Activated T-cell treated with anti-CD3 and anti-CD28 coated beads, Interleukin-2, amount 50 U/mL, for 24 hours (primary cell): ENCODE data around the gene GPR152.
"Not testable (repeated sequence)": the region's sequence is repeated elsewhere in the genome, so short reads cannot be mapped to it uniquely, and the experiment has no call there.

Source experiments
- DNase-seq: peaks from one replicate; pipeline ENCODE4 v3.0.0-alpha.2; 2020
- H3K27ac Mint-ChIP-seq: 2 replicates; pipeline ENCODE4 v1.8.0; 2020; ENCODE audit warnings: mild to moderate bottlenecking, mixed read lengths
- H3K27me3 Mint-ChIP-seq: 2 replicates; pipeline ENCODE4 v1.8.0; 2020; ENCODE audit warnings: mixed read lengths
- H3K36me3 Mint-ChIP-seq: 2 replicates; pipeline ENCODE4 v1.8.0; 2020; ENCODE audit warnings: low read depth, mixed read lengths
- H3K4me1 Mint-ChIP-seq: 2 replicates; pipeline ENCODE4 v1.8.0; 2020; ENCODE audit warnings: low read depth, mixed read lengths
- H3K4me3 Mint-ChIP-seq: 2 replicates; pipeline ENCODE4 v1.8.0; 2020; ENCODE audit warnings: mild to moderate bottlenecking, moderate library complexity, mixed read lengths
- H3K9me3 Mint-ChIP-seq: 2 replicates; pipeline ENCODE4 v1.8.0; 2020; ENCODE audit warnings: mixed read lengths

Gene GPR152

GRCh38 chr11:67482275-67482826 lies 29.8 kb upstream of the GPR152 start:
- H3K4me1 Mint-ChIP-seq: peaks cover 46% of the 10 kb centered on the region
- no peaks in the 10 kb centered on the region for H3K27me3 Mint-ChIP-seq
- H3K36me3 Mint-ChIP-seq: peaks cover 40% of the 10 kb centered on the region
- H3K9me3 Mint-ChIP-seq: no peaks in the 10 kb centered on the region
- no peak for DNase-seq
- H3K4me3 Mint-ChIP-seq: peak overlapping the region; percentile 85
- peak overlapping the region; percentile 99 for H3K27ac Mint-ChIP-seq

- H3K4me3 Mint-ChIP-seq, H3K27ac Mint-ChIP-seq, H3K36me3 Mint-ChIP-seq, H3K4me1 Mint-ChIP-seq, H3K9me3 Mint-ChIP-seq, DNase-seq, H3K27me3 Mint-ChIP-seq: not testable (repeated sequence)
These were observed 25.0 kb upstream of the GPR152 start for GRCh38 chr11:67477344-67478050.

GRCh38 chr11:67476692-67477091 lies 24.2 kb upstream of the GPR152 start:
- not testable (repeated sequence) for DNase-seq, H3K36me3 Mint-ChIP-seq, H3K9me3 Mint-ChIP-seq, H3K27me3 Mint-ChIP-seq, H3K4me1 Mint-ChIP-seq, H3K27ac Mint-ChIP-seq, H3K4me3 Mint-ChIP-seq

GRCh38 chr11:67472882-67473281 lies 20.4 kb upstream of the GPR152 start:
- Mint-ChIP-seq H3K4me3 (no peak overlapping the region), H3K36me3 (peaks cover 5% of the 10 kb centered on the region), H3K4me1 (peaks cover 13% of the 10 kb centered on the region), H3K27me3 (no peaks in the 10 kb centered on the region), H3K9me3 (no peaks in the 10 kb centered on the region), H3K27ac (no peak overlapping the region)
- no peak for DNase-seq

GRCh38 chr11:67470337-67471002 lies 17.9 kb upstream of the GPR152 start:
- H3K27me3 Mint-ChIP-seq: no peaks in the 10 kb centered on the region
- H3K9me3 Mint-ChIP-seq: no peaks in the 10 kb centered on the region
- H3K27ac Mint-ChIP-seq: peak overlapping the region; percentile 12
- no peak for DNase-seq
- H3K4me3 Mint-ChIP-seq: no peak overlapping the region
- H3K4me1 Mint-ChIP-seq: peaks cover 32% of the 10 kb centered on the region
- peaks cover 13% of the 10 kb centered on the region for H3K36me3 Mint-ChIP-seq

- H3K9me3 Mint-ChIP-seq: no peaks in the 10 kb centered on the region
- H3K27me3 Mint-ChIP-seq: no peaks in the 10 kb centered on the region
- H3K36me3 Mint-ChIP-seq: peaks cover 20% of the 10 kb centered on the region
- H3K4me1 Mint-ChIP-seq: peaks cover 36% of the 10 kb centered on the region
- H3K27ac Mint-ChIP-seq: peak overlapping the region; percentile 90
- no peak for DNase-seq
- H3K4me3 Mint-ChIP-seq: peak overlapping the region; percentile 78
These were observed 16.9 kb upstream of the GPR152 start for GRCh38 chr11:67469508-67469811.

GRCh38 chr11:67468759-67469507 lies 16.4 kb upstream of the GPR152 start, which contains the start of gene TMEM134:
TMEM134 (minus strand) TSS chr11:67469251; CDS start chr11:67469192, 59 bp downstream.
- Mint-ChIP-seq H3K9me3 (no peaks in the 10 kb centered on the region), H3K4me3 (peak within 1 kb of the TSS; percentile 91), H3K27ac (peak within 1 kb of the TSS; percentile 94), H3K36me3 (peaks cover 20% of the 10 kb centered on the region), H3K4me1 (peaks cover 40% of the 10 kb centered on the region), H3K27me3 (no peaks in the 10 kb centered on the region)
- DNase-seq: peak; percentile 95

GRCh38 chr11:67468456-67468758 lies 15.9 kb upstream of the GPR152 start:
- Mint-ChIP-seq H3K4me1 (peaks cover 40% of the 10 kb centered on the region), H3K27ac (peak overlapping the region; percentile 94), H3K27me3 (no peaks in the 10 kb centered on the region), H3K36me3 (peaks cover 20% of the 10 kb centered on the region), H3K4me3 (peak overlapping the region; percentile 91), H3K9me3 (no peaks in the 10 kb centered on the region)
- no peak for DNase-seq

- Mint-ChIP-seq H3K27me3 (no peaks in the 10 kb centered on the region), H3K27ac (peak overlapping the region; percentile 94), H3K4me1 (peaks cover 40% of the 10 kb centered on the region), H3K36me3 (peaks cover 20% of the 10 kb centered on the region), H3K9me3 (no peaks in the 10 kb centered on the region), H3K4me3 (peak overlapping the region; percentile 91)
- DNase-seq: peak; percentile 54
These were observed 15.5 kb upstream of the GPR152 start for GRCh38 chr11:67468056-67468455.

GRCh38 chr11:67466962-67467771 lies 14.6 kb upstream of the GPR152 start:
- Mint-ChIP-seq H3K9me3 (no peaks in the 10 kb centered on the region), H3K4me1 (peaks cover 40% of the 10 kb centered on the region), H3K27ac (peak overlapping the region; percentile 94)

GRCh38 chr11:67466367-67466766 lies 13.8 kb upstream of the GPR152 start:
- DNase-seq: no peak
- H3K4me1 Mint-ChIP-seq: peaks cover 40% of the 10 kb centered on the region
- H3K9me3 Mint-ChIP-seq: no peaks in the 10 kb centered on the region
- no peaks in the 10 kb centered on the region for H3K27me3 Mint-ChIP-seq
- H3K36me3 Mint-ChIP-seq: peaks cover 20% of the 10 kb centered on the region
- H3K4me3 Mint-ChIP-seq: peak overlapping the region; percentile 42
- H3K27ac Mint-ChIP-seq: peak overlapping the region; percentile 69

More at GRCh38 chr11:67466962-67467771, 14.6 kb upstream of the GPR152 start:
- peaks cover 20% of the 10 kb centered on the region for H3K36me3 Mint-ChIP-seq
- H3K4me3 Mint-ChIP-seq: peak overlapping the region; percentile 91
- no peaks in the 10 kb centered on the region for H3K27me3 Mint-ChIP-seq
- DNase-seq: no peak

GRCh38 chr11:67465530-67465929 lies 13.0 kb upstream of the GPR152 start:
- not testable (repeated sequence) for H3K9me3 Mint-ChIP-seq, DNase-seq, H3K27me3 Mint-ChIP-seq
- H3K36me3 Mint-ChIP-seq: peaks cover 20% of the 10 kb centered on the region
- peaks cover 39% of the 10 kb centered on the region for H3K4me1 Mint-ChIP-seq
- H3K4me3 Mint-ChIP-seq: peak overlapping the region; percentile 88
- H3K27ac Mint-ChIP-seq: peak overlapping the region; percentile 93

GRCh38 chr11:67465189-67465510 lies 12.6 kb upstream of the GPR152 start:
- peak overlapping the region; percentile 88 for H3K4me3 Mint-ChIP-seq
- peaks cover 20% of the 10 kb centered on the region for H3K36me3 Mint-ChIP-seq
- DNase-seq: no peak
- H3K27ac Mint-ChIP-seq: peak overlapping the region; percentile 93
- no peaks in the 10 kb centered on the region for H3K27me3 Mint-ChIP-seq
- H3K9me3 Mint-ChIP-seq: no peaks in the 10 kb centered on the region
- peaks cover 39% of the 10 kb centered on the region for H3K4me1 Mint-ChIP-seq
